Pancreas (tissue), 10 donors: ENCODE results near the gene DDAH2. TPM values are rescaled to one million over a fixed set of nuclear protein-coding genes. Genes with fewer than 3 reads are reported as not detected.

Experiments
- ATAC-seq, 4 donors: fragments of 200-7000 bp; cut with Tn5 transposase; one replicate each; pipeline versions ENCODE4 v1.8.0 to v1.9.1; 2020; ENCODE audit warnings: mild to moderate bottlenecking in 4 of 4, moderate library complexity in 4 of 4
- DNase-seq, 6 donors: peaks; one replicate each; pipeline ENCODE4 v3.0.0-alpha.2; 2020
- FAIRE-seq: peaks from 2 replicates; lab custom pipeline; 2012; peaks lifted over from hg19 to GRCh38; lab: Jason Lieb, UNC
- H3K27ac ChIP-seq, 4 donors: fragments of 200-600 bp; sonication (generic); 1 replicate in 3 of 4; 2 replicates in 1 of 4; pipeline versions ENCODE4 v1.5.0 to v1.8.0; 2020
- H3K27me3 ChIP-seq, 4 donors: fragments of 200-600 bp; one replicate each; pipeline ENCODE4 v1.8.0; 2021
- H3K36me3 ChIP-seq, 3 donors: fragments of 200-600 bp; sonication (generic) in 1 of 3; one replicate each; pipeline versions ENCODE4 v1.5.0 to v1.8.0; 2020 to 2021
- H3K4me1 ChIP-seq, 3 donors: fragments of 200-600 bp; one replicate each; pipeline ENCODE4 v1.8.0; 2021
- H3K4me3 ChIP-seq, 4 donors: fragments of 200-600 bp; sonication (generic) in 2 of 4; one replicate each; pipeline versions ENCODE4 v1.5.0 to v1.8.0; 2020 to 2021
- H3K9me3 ChIP-seq, 4 donors: fragments of 200-600 bp; one replicate each; pipeline ENCODE4 v1.8.0; 2021
- CTCF ChIP-seq, 4 donors: fragments of 200-600 bp; sonication (generic) in 3 of 4; IDR thresholded peaks; one replicate each; pipeline versions ENCODE4 v1.5.0 to v1.8.0; 2021; ENCODE audit warnings: antibody characterized with exemption in 4 of 4
- WGBS, 2 donors: extraction: QIAGEN DNeasy Blood & Tissue Kit; methylation state at CpG; one replicate each; pipeline ENCODE4 v1.1.7; 2013; 5-methylcytosine and 5-hydroxymethylcytosine counted together
- intact Hi-C, 3 donors: fragments of 100-400 bp; cut with DNase I; formaldehyde crosslinking; loops; one replicate each; pipeline versions ENCODE4 v1.11.1 to v1.14.2; 2022
- polyA plus RNA-seq, 2 donors: library from polyadenylated mRNA; stranded (reverse); fragments of 200-250 nt; gene quantifications; one replicate each; pipeline ENCODE4 v1.2.3, GENCODE V29; 2013
- total RNA-seq, 6 donors: library from RNA; stranded (reverse); fragmentation: NEBNext Ultra II Directional in 4 of 6; extraction: Animal tissue kit (Norgen Biotek cat#: 25700) in 4 of 6; gene quantifications; one replicate each; pipeline versions ENCODE4 v1.2.1 to v1.2.4, GENCODE V29; 2021 to 2023
- donor health status: healthy with polysubstance abuse.
- donor health status: DM: no; HTN: no; CAD: no; lungs with moderate emphysema.
- donor health status: DM: no; HTN: no; CAD: no.
- donor health status: control.
- donor health status: control.
- donor health status: Bipolar disorder and iron deficiency.
- donor health status: DM: yes; HTN: yes; CAD: no.
- donor health status: DM: no; HTN: no; CAD: no.
- donor health status: DM: no; HTN: no; CAD: no.
- donor health status: DM: yes; HTN: yes; CAD: no.

Gene DDAH2
- total and polyA plus RNA-seq, 8 donors = 6.5 to 68.8 (median 18.2) TPM

- Histone ChIP-seq H3K27ac (no peak overlapping the region), H3K36me3 (no peaks in the 10 kb centered on the region), H3K4me3 (no peak overlapping the region), H3K27me3 (no peaks in the 10 kb centered on the region), H3K4me1 (peaks cover 0 to 5% (median 0%) of the 10 kb centered on the region in 3 donors), H3K9me3 (no peaks in the 10 kb centered on the region)
- intact Hi-C loops = no loop called here
- ATAC-seq = no peak
- 70 to 82% methylated on average over 10 of the region's 10 CpGs for WGBS, 2 donors
- no peak for DNase-seq
- FAIRE-seq = no peak
- TF ChIP-seq CTCF (IDR thresholded peaks at IDR 0.05) = no peak
Observed at GRCh38 chr6:31707701-31708100, 21.4 kb downstream of the DDAH2 start.

GRCh38 chr6:31706599-31706998 is 22.5 kb downstream of the DDAH2 start, which contains the start of gene LY6G6F:
TSS of gene LY6G6F (plus strand) at chr6:31706866. CDS start at chr6:31706907, 41 bp downstream.
- intact Hi-C loops = no loop called here
- Histone ChIP-seq H3K4me3 (no peak within 1 kb of the TSS), H3K9me3 (no peaks in the 10 kb centered on the region), H3K36me3 (no peaks in the 10 kb centered on the region), H3K27ac (no peak within 1 kb of the TSS), H3K4me1 (peaks cover 0 to 10% (median 2%) of the 10 kb centered on the region in 3 donors), H3K27me3 (no peaks in the 10 kb centered on the region)
- 35 to 44% methylated on average over 3 of the region's 3 CpGs for WGBS, 2 donors
- ATAC-seq (no peak), DNase-seq (no peak), FAIRE-seq (no peak)
- no peak for TF ChIP-seq CTCF (IDR thresholded peaks at IDR 0.05)

- intact Hi-C loops = no loop called here
- Histone ChIP-seq H3K4me1 (peaks cover 0 to 12% (median 9%) of the 10 kb centered on the region in 3 donors), H3K4me3 (no peak overlapping the region), H3K27me3 (no peaks in the 10 kb centered on the region), H3K9me3 (no peaks in the 10 kb centered on the region), H3K36me3 (no peaks in the 10 kb centered on the region), H3K27ac (no peak overlapping the region)
- no peak for FAIRE-seq
- ATAC-seq = no peak
- TF ChIP-seq CTCF (IDR thresholded peaks at IDR 0.05) = no peak
- no peak for DNase-seq
- 73 to 84% methylated on average over 6 of the region's 6 CpGs for WGBS, 2 donors
Observed at GRCh38 chr6:31705931-31706330, 23.2 kb downstream of the DDAH2 start.

- Histone ChIP-seq H3K27ac (peak within 1 kb of the TSS; percentile 89 to 97 (median 94)), H3K4me1 (peaks cover 0 to 12% (median 10%) of the 10 kb centered on the region in 3 donors), H3K9me3 (no peaks in the 10 kb centered on the region), H3K27me3 (no peaks in the 10 kb centered on the region), H3K4me3 (peak within 1 kb of the TSS; percentile 42 to 88 (median 72)), H3K36me3 (peaks cover 0 to 4% (median 0%) of the 10 kb centered on the region in 3 donors)
- FAIRE-seq (peak; percentile 88), DNase-seq (peak; percentile 96 to 99 (median 98)), ATAC-seq (peak; percentile 98 to 99 (median 98))
- WGBS, 2 donors = 1% methylated on average over 53 to 54 of the region's 54 CpGs
- intact Hi-C loops = no loop called here
- no peak for TF ChIP-seq CTCF (IDR thresholded peaks at IDR 0.05)
Observed at GRCh38 chr6:31702819-31703716, 26.0 kb downstream of the DDAH2 start, which contains the start of gene ABHD16A. TSS of gene ABHD16A (minus strand) at chr6:31703324. CDS start at chr6:31703281, 43 bp downstream.
